ENCODE results near the gene LOXL1. TPM values are rescaled to one million over a fixed set of nuclear protein-coding genes. Genes with fewer than 3 reads are reported as not detected.

The LOXL1 gene
- total RNA-seq, 1 donor from 2014 or later = 5.3 TPM

GRCh38 chr15:73932381-73933191, 6.3 kb downstream of the LOXL1 start:
- Histone ChIP-seq H3K27me3 (ENCODE audit: control insufficient read depth, insufficient read depth, low read length) (no peaks in the 10 kb centered on the region), H3K4me3 (ENCODE audit: low read depth, low read length) (no peak overlapping the region), H3K36me3 (ENCODE audit: control insufficient read depth, insufficient read depth, low read length) (no peaks in the 10 kb centered on the region)
- TF ChIP-seq CTCF (IDR thresholded peaks at IDR 0.05; ENCODE audit: insufficient read depth, low read length, severe bottlenecking) = no peak
- DNase-seq (ENCODE audit: low read depth) = no peak
- FAIRE-seq = peak; percentile 64

- H3K4me3 ChIP-seq (ENCODE audit: low read depth, low read length) = no peak overlapping the region
- TF ChIP-seq CTCF (IDR thresholded peaks at IDR 0.05; ENCODE audit: insufficient read depth, low read length, severe bottlenecking) = no peak
- FAIRE-seq (no peak), DNase-seq (ENCODE audit: low read depth) (no peak)
- H3K36me3 ChIP-seq (ENCODE audit: control insufficient read depth, insufficient read depth, low read length) = no peaks in the 10 kb centered on the region
- no peaks in the 10 kb centered on the region for H3K27me3 ChIP-seq (ENCODE audit: control insufficient read depth, insufficient read depth, low read length)
These were observed 8.0 kb downstream of the LOXL1 start for GRCh38 chr15:73934281-73934680.

DNA sequence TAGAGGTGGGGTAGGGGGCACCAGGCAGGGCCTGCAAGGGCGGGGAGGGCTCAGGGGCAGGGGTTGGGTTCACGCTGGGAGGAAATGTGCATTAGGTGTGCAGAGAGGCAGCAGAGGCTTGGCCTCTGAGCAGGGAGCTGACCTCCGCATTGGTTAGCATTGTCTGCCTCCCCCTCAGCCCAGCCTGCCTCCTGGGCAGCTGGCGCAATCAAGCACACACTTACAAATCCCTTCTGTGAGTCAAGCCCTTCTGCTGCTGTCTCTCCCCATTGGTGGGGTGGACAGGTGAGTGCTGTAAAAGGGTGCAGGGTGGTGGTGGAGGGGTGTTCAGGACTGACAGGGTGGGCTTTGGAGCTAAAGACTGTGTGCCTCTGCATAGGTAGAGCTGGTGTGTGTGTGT, 9.3 kb downstream of the LOXL1 start:
- Histone ChIP-seq H3K36me3 (ENCODE audit: control insufficient read depth, insufficient read depth, low read length) (no peaks in the 10 kb centered on the region), H3K27me3 (ENCODE audit: control insufficient read depth, insufficient read depth, low read length) (no peaks in the 10 kb centered on the region), H3K4me3 (ENCODE audit: low read depth, low read length) (no peak overlapping the region)
- DNase-seq (ENCODE audit: low read depth) (peak; percentile 47), FAIRE-seq (peak; percentile 40)
- no peak for TF ChIP-seq CTCF (IDR thresholded peaks at IDR 0.05; ENCODE audit: insufficient read depth, low read length, severe bottlenecking)

GRCh38 chr15:73936181-73936580, 9.9 kb downstream of the LOXL1 start:
- Histone ChIP-seq H3K4me3 (ENCODE audit: low read depth, low read length) (no peak overlapping the region), H3K36me3 (ENCODE audit: control insufficient read depth, insufficient read depth, low read length) (no peaks in the 10 kb centered on the region), H3K27me3 (ENCODE audit: control insufficient read depth, insufficient read depth, low read length) (no peaks in the 10 kb centered on the region)
- DNase-seq (ENCODE audit: low read depth) (peak; percentile 77), FAIRE-seq (peak; percentile 91)
- no peak for TF ChIP-seq CTCF (IDR thresholded peaks at IDR 0.05; ENCODE audit: insufficient read depth, low read length, severe bottlenecking)

- FAIRE-seq = no peak
- no peak for TF ChIP-seq CTCF (IDR thresholded peaks at IDR 0.05; ENCODE audit: insufficient read depth, low read length, severe bottlenecking)
- H3K4me3 ChIP-seq (ENCODE audit: low read depth, low read length) = no peak overlapping the region
These were observed 10.5 kb downstream of the LOXL1 start for GRCh38 chr15:73936588-73937290.

More at GRCh38 chr15:73936588-73937290, 10.5 kb downstream of the LOXL1 start:
- Histone ChIP-seq H3K27me3 (ENCODE audit: control insufficient read depth, insufficient read depth, low read length) (no peaks in the 10 kb centered on the region), H3K36me3 (ENCODE audit: control insufficient read depth, insufficient read depth, low read length) (no peaks in the 10 kb centered on the region)
- DNase-seq (ENCODE audit: low read depth) = no peak
